Gastrocnemius medialis (tissue), 4 donors: Measurements from ENCODE around the gene KRTAP4-4. TPM values are rescaled to one million over a fixed set of nuclear protein-coding genes. Genes with fewer than 3 reads are reported as not detected.
"Not testable (repeated sequence)": the region's sequence is repeated elsewhere in the genome, so short reads cannot be mapped to it uniquely, and the experiment has no call there.

Experiments used
- ATAC-seq, 2 donors: fragments of 150-250 bp; one replicate each; pipeline ENCODE4 v1.9.1; 2016
- DNase-seq, 2 donors: peaks; one replicate each; pipeline ENCODE4 v3.0.0-alpha.2; 2019
- H3K27ac ChIP-seq, 4 donors: fragments of 200-600 bp; sonication (generic); 1 replicate in 1 of 4; 2 replicates in 3 of 4; pipeline ENCODE4 v1.5.1; 2016 to 2018; ENCODE audit warnings: mild to moderate bottlenecking in 2 of 4, moderate library complexity in 1 of 4
- H3K27me3 ChIP-seq, 3 donors: fragments of 200-600 bp; sonication (generic) in 2 of 3; 1 replicate in 1 of 3; 2 replicates in 2 of 3; pipeline versions ENCODE4 v1.5.1 to v1.6.0; 2016 to 2019; ENCODE audit warnings: mild to moderate bottlenecking in 1 of 3, moderate library complexity in 1 of 3
- H3K36me3 ChIP-seq, 2 donors: fragments of 200-600 bp; sonication (generic) in 1 of 2; one replicate each; pipeline ENCODE4 v1.5.1; 2017 to 2018
- H3K4me1 ChIP-seq, 2 donors: fragments of 200-600 bp; sonication (generic) in 1 of 2; one replicate each; pipeline ENCODE4 v1.5.1; 2016 to 2017; ENCODE audit warnings: mild to moderate bottlenecking in 2 of 2
- H3K4me3 ChIP-seq, 4 donors: fragments of 200-600 bp; sonication (generic) in 3 of 4; 1 replicate in 1 of 4; 2 replicates in 3 of 4; pipeline ENCODE4 v1.5.1; 2016 to 2019; ENCODE audit warnings: mild to moderate bottlenecking in 2 of 4
- H3K9me3 ChIP-seq, 3 donors: fragments of 200-600 bp; sonication (generic) in 2 of 3; 1 replicate in 1 of 3; 2 replicates in 2 of 3; pipeline ENCODE4 v1.5.1; 2016 to 2019
- POLR2A ChIP-seq, 2 donors: fragments of 450-650 bp; IDR thresholded peaks; one replicate each; pipeline ENCODE4 v1.6.1; 2017; ENCODE audit warnings: antibody characterized with exemption in 2 of 2, mild to moderate bottlenecking in 2 of 2, moderate library complexity in 2 of 2
- in situ Hi-C, 4 donors: fragments of 200-750 bp; cut with MboI; loops; one replicate each; pipeline versions ENCODE4 v1.15.0 to v1.8.0; 2017; ENCODE audit warnings: low sequenced_read_pairs in 4 of 4
- intact Hi-C: fragments of 100-400 bp; cut with DNase I; formaldehyde crosslinking; loops from one replicate; pipeline ENCODE4 v1.15.1; 2023; ENCODE audit warnings: low total_unique reads
- total RNA-seq, 4 donors: library from RNA; depleted of rRNA; stranded (reverse); fragments of >200 nt; gene quantifications; one replicate each; pipeline versions ENCODE4 v1.1.0 to v1.2.3, GENCODE V29; 2016
- TF ChIP-seq, protein P1 (sequence below), 5 experiments: fragments of 450-650 bp in 3 of 5; fragments of 200-600 bp in 2 of 5; sonication (generic) in 2 of 5; IDR thresholded peaks in 4 of 5; conservative IDR thresholded peaks in 1 of 5; 1 replicate in 4 of 5; 2 replicates in 1 of 5; pipeline ENCODE4 v1.5.1; 2016 to 2019; ENCODE audit warnings: antibody characterized with exemption in 5 of 5, mild to moderate bottlenecking in 3 of 5, moderate library complexity in 3 of 5

KRTAP4-4 gene
- total RNA-seq, 4 donors from 2014 or later: not detected

DNA sequence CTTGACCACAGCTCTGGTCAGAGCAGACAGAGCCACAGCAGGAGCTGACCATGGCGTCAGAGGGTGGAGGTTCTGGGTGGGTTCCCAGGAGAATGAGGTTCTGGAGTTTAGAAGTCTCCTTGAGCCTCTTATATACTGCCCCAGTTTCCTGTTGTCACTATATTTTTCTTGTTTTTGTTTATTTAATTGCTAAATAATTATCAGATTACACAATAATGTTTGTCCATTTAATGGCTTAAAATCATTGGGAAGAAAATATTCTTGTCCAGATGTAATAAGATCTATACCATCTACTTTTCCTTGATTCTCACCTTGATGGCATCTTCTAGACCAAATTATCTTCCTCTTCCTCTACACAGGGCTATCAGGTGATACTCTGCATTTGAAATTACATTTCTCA is 7.6 kb upstream of the KRTAP4-4 start, which contains the start of gene KRTAP4-3:
KRTAP4-3 (minus strand) TSS at position 101 of the 400 bp plus-strand sequence; CDS start at position 52, 49 bp downstream.
- intact Hi-C loops: no loop called here
- no peaks in the 10 kb centered on the region for H3K36me3 ChIP-seq
- DNase-seq: no peak
- no peaks in the 10 kb centered on the region for H3K4me1 ChIP-seq
- no peak for ATAC-seq
- no peak within 1 kb of the TSS for H3K27ac ChIP-seq
- no peaks in the 10 kb centered on the region for H3K9me3 ChIP-seq
- no peak for TF ChIP-seq POLR2A (IDR thresholded peaks at IDR 0.05)
- TF ChIP-seq, protein P1, sequence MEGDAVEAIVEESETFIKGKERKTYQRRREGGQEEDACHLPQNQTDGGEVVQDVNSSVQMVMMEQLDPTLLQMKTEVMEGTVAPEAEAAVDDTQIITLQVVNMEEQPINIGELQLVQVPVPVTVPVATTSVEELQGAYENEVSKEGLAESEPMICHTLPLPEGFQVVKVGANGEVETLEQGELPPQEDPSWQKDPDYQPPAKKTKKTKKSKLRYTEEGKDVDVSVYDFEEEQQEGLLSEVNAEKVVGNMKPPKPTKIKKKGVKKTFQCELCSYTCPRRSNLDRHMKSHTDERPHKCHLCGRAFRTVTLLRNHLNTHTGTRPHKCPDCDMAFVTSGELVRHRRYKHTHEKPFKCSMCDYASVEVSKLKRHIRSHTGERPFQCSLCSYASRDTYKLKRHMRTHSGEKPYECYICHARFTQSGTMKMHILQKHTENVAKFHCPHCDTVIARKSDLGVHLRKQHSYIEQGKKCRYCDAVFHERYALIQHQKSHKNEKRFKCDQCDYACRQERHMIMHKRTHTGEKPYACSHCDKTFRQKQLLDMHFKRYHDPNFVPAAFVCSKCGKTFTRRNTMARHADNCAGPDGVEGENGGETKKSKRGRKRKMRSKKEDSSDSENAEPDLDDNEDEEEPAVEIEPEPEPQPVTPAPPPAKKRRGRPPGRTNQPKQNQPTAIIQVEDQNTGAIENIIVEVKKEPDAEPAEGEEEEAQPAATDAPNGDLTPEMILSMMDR (IDR thresholded peaks at IDR 0.05 in 4 of 5, conservative IDR thresholded peaks at IDR 0.05 in 1 of 5): no peak
- in situ Hi-C loops: loop anchor here in 1 of 4 donors (25.0 kb wide), 1 partner anchor 94 kb away; the partner anchor contains the start of genes KRTAP9-6 and KRTAP9-9
- no peaks in the 10 kb centered on the region for H3K27me3 ChIP-seq
- H3K4me3 ChIP-seq: no peak within 1 kb of the TSS

DNA sequence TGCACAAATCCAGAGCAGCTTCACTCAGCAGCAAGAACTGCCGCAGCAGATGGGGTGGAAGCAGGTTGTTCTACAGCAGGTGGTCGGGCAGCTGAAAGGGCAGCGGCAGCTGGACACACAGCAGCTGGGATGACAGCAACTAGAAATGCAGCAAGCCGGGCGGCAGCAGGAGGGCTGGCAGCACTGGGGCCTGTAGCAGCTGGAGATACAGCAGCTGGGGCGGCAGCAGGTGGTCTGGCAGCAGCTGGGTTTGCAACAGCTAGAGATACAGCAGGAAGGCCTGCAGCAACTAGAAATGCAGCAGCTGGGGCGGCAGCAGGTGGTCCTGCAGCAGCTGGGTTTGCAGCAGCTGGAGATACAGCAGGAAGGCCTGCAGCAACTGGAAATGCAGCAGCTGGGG is 7.0 kb upstream of the KRTAP4-4 start:
- Histone ChIP-seq H3K4me3 (no peak overlapping the region), H3K27ac (no peak overlapping the region), H3K9me3 (no peaks in the 10 kb centered on the region), H3K27me3 (no peaks in the 10 kb centered on the region), H3K36me3 (no peaks in the 10 kb centered on the region), H3K4me1 (no peaks in the 10 kb centered on the region)
- DNase-seq: no peak
- no peak for ATAC-seq
- in situ Hi-C loops (loop anchor here in 1 of 4 donors (25.0 kb wide), 1 partner anchor 95 kb away; the partner anchor contains the start of genes KRTAP9-6 and KRTAP9-9), intact Hi-C loops (no loop called here)
- TF ChIP-seq POLR2A (IDR thresholded peaks at IDR 0.05): no peak
- TF ChIP-seq, protein P1 (IDR thresholded peaks at IDR 0.05 in 4 of 5, conservative IDR thresholded peaks at IDR 0.05 in 1 of 5): no peak

DNA sequence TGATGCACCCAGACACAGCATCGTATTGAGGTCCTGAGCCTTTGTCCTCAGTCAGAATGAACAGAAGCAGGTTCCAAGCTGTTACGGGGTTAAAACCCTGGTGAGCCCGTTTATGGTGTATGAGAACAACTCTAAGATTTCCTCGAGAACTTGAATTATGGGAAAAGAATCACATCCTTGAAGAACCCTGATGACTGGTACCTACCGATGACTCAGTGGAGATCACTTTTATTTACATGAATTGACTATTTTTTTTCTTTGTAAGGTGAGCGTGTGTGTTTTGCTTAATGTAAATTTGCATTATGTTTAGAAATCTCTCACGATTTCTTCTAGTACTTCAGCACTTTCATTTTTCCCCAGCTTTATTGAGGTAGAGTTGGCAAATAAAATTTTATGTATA is 3.3 kb upstream of the KRTAP4-4 start:
- H3K36me3 ChIP-seq: no peaks in the 10 kb centered on the region
- H3K9me3 ChIP-seq: no peaks in the 10 kb centered on the region
- ATAC-seq (no peak), DNase-seq (no peak)
- H3K4me1 ChIP-seq: no peaks in the 10 kb centered on the region
- in situ Hi-C loops (loop anchor here in 1 of 4 donors (25.0 kb wide), 1 partner anchor 98 kb away; the partner anchor contains the start of genes KRTAP9-6 and KRTAP9-9), intact Hi-C loops (no loop called here)
- H3K27ac ChIP-seq: no peak overlapping the region
- TF ChIP-seq, protein P1 (IDR thresholded peaks at IDR 0.05 in 4 of 5, conservative IDR thresholded peaks at IDR 0.05 in 1 of 5): no peak
- no peak for TF ChIP-seq POLR2A (IDR thresholded peaks at IDR 0.05)
- no peaks in the 10 kb centered on the region for H3K27me3 ChIP-seq
- no peak overlapping the region for H3K4me3 ChIP-seq

DNA sequence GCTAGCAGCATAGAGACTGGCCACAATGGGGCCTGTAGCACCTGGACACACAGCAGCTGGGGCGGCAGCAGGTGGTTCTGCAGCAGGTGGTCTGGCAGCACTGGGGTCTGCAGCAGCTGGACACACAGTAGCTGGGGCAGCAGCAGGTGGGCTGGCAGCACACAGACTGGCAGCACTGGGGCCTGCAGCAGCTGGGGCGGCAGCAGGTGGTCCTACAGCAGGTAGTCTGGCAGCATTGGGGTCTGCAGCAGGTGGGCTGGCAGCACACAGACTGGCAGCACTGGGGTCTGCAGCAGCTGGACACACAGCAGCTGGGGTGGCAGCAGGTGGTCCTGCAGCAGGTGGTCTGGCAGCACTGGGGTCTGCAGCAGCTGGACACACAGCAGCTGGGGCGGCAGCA is 358 bp downstream of the KRTAP4-4 start:
- H3K9me3 ChIP-seq, H3K4me1 ChIP-seq, ATAC-seq, H3K36me3 ChIP-seq, H3K4me3 ChIP-seq, H3K27ac ChIP-seq, H3K27me3 ChIP-seq, DNase-seq, intact Hi-C loops: not testable (repeated sequence)
- in situ Hi-C loops: loop anchor here in 1 of 4 donors (25.0 kb wide), 1 partner anchor 102 kb away; the partner anchor contains the start of genes KRTAP9-6 and KRTAP9-9

DNA sequence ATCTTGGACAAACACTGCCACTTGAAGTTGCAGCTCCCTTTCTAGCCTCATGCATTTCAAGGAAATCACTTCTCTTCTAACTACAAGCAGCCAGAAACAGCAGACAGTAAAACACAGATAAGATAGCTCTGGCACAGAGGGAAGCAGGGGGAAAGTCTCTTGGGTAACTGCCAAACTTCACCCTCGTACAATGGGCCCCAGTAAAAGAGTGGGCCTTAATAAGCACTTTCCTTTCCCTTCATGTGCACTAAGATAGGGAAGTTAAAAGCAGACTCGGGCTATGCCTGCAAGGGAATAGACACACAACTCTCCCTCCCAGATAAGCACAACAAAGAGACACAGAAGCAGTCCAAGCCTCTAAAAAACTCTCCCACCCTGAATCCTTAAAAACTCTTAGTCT is 6.7 kb downstream of the KRTAP4-4 start:
- ATAC-seq (no peak), DNase-seq (no peak)
- in situ Hi-C loops: loop anchor here in 1 of 4 donors (25.0 kb wide), 1 partner anchor 108 kb away; the partner anchor contains the start of genes KRTAP9-6 and KRTAP9-9
- H3K27ac ChIP-seq: no peak overlapping the region
- peaks cover 6 to 8% (median 8%) of the 10 kb centered on the region in 3 donors for H3K27me3 ChIP-seq
- no peaks in the 10 kb centered on the region for H3K36me3 ChIP-seq
- H3K4me1 ChIP-seq: no peaks in the 10 kb centered on the region
- no peaks in the 10 kb centered on the region for H3K9me3 ChIP-seq
- H3K4me3 ChIP-seq: no peak overlapping the region
- TF ChIP-seq POLR2A (IDR thresholded peaks at IDR 0.05): no peak
- TF ChIP-seq, protein P1 (IDR thresholded peaks at IDR 0.05 in 4 of 5, conservative IDR thresholded peaks at IDR 0.05 in 1 of 5): no peak
- intact Hi-C loops: no loop called here
